Measurements from ENCODE around the gene BANK1. TPM values are rescaled to one million over a fixed set of nuclear protein-coding genes. Genes with fewer than 3 reads are reported as not detected.

The BANK1 gene
- total and polyA plus RNA-seq, 5 donors from 2014 or later, result 0.18 to 2.9 (median 0.98) TPM

DNA sequence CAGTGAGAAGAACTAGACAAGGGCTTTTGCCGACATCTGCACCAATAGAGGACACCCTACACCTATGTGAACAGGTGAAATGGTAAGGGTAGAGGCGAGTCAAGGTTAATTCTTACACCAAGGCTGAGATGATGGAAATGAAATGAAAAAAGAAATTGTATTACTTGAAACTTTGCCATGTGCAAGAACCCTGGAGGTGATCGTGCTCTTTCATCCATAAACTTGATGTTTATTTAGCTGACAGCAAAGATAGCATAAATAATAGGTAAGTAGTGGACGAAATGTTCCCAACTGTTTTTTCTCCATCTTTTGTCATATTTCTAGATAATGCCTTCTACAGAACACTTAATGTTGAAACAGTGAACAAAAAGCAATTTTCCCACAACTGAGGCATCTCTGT lies 162.5 kb downstream of the BANK1 start:
- ATAC-seq (ENCODE audit: low read depth in 2 of 2), result no peak
- Histone ChIP-seq H3K27me3 (ENCODE audit: control insufficient read depth, insufficient read depth, low read length) (peaks cover 2% of the 10 kb centered on the region), H3K4me1 (ENCODE audit: control insufficient read depth, insufficient read depth, low read length, poor library complexity, severe bottlenecking) (no peaks in the 10 kb centered on the region), H3K4me3 (ENCODE audit: low read depth, low read length) (no peak overlapping the region), H3K27ac (ENCODE audit: insufficient read depth, low read length, poor library complexity, severe bottlenecking) (no peak overlapping the region), H3K9me3 (ENCODE audit: control insufficient read depth in 2 of 2, low read length in 2 of 2) (no peaks in the 10 kb centered on the region), H3K36me3 (ENCODE audit: control insufficient read depth, insufficient read depth, low read length) (no peaks in the 10 kb centered on the region)
- H3K4me3 Mint-ChIP-seq, result no peak overlapping the region
- H3K9me3 Mint-ChIP-seq, result peaks cover 0 to 2% (median 0%) of the 10 kb centered on the region in 7 donors
- DNase-seq, result no peak
- H3K27me3 Mint-ChIP-seq, result no peaks in the 10 kb centered on the region
- no peaks in the 10 kb centered on the region for H3K36me3 Mint-ChIP-seq
- H3K27ac Mint-ChIP-seq, result no peak overlapping the region
- no peaks in the 10 kb centered on the region for H3K4me1 Mint-ChIP-seq

DNA sequence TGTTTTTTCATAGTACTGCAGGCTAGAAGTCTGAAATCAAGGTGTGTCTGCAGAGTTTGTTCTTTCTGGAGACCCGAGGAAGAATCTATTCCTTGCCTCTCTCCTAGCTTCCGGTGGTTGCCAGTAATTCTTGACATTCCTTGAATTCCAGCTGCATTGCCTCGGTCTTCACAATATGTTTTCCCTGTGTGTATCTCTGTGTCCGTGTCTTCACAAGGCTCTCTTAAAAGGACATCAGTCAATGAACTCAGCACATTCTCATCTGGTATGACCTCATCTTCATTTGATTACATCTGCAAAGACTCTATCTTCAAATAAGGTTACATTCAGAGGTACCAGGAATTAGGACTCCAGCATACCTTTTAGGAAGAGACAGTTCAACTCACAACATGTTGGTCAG lies 163.4 kb downstream of the BANK1 start:
- no peaks in the 10 kb centered on the region for H3K36me3 ChIP-seq (ENCODE audit: control insufficient read depth, insufficient read depth, low read length)
- Mint-ChIP-seq H3K27ac (no peak overlapping the region), H3K36me3 (no peaks in the 10 kb centered on the region), H3K4me1 (no peaks in the 10 kb centered on the region), H3K4me3 (no peak overlapping the region), H3K9me3 (peaks cover 0 to 2% (median 0%) of the 10 kb centered on the region in 7 donors), H3K27me3 (no peaks in the 10 kb centered on the region)
- H3K4me1 ChIP-seq (ENCODE audit: control insufficient read depth, insufficient read depth, low read length, poor library complexity, severe bottlenecking), result no peaks in the 10 kb centered on the region
- DNase-seq (no peak), ATAC-seq (ENCODE audit: low read depth in 2 of 2) (no peak)
- no peak overlapping the region for H3K4me3 ChIP-seq (ENCODE audit: low read depth, low read length)
- H3K27me3 ChIP-seq (ENCODE audit: control insufficient read depth, insufficient read depth, low read length), result peaks cover 2% of the 10 kb centered on the region
- H3K27ac ChIP-seq (ENCODE audit: insufficient read depth, low read length, poor library complexity, severe bottlenecking), result no peak overlapping the region
- no peaks in the 10 kb centered on the region for H3K9me3 ChIP-seq (ENCODE audit: control insufficient read depth in 2 of 2, low read length in 2 of 2)

DNA sequence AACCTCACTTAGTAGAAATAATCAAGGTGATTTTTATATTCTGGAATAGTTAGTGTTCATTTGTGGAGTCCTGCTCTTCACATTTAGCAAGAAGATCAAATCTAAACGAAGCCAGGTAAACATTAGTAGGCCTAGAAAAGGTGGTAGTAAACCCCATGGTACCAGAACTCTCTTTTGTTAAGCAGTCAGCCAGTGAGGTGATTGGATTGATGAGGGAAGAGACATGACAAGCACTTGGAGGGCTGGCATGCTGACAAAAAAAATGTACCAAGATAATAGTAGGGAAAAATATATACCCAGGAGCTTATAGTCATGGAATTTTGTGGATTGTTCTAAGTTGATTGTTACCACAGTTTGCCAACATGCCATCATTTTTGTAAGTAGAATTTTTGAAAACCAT lies 163.8 kb downstream of the BANK1 start:
- H3K4me1 Mint-ChIP-seq, result no peaks in the 10 kb centered on the region
- Histone ChIP-seq H3K27ac (ENCODE audit: insufficient read depth, low read length, poor library complexity, severe bottlenecking) (no peak overlapping the region), H3K27me3 (ENCODE audit: control insufficient read depth, insufficient read depth, low read length) (peaks cover 2% of the 10 kb centered on the region), H3K4me3 (ENCODE audit: low read depth, low read length) (no peak overlapping the region), H3K4me1 (ENCODE audit: control insufficient read depth, insufficient read depth, low read length, poor library complexity, severe bottlenecking) (no peaks in the 10 kb centered on the region), H3K36me3 (ENCODE audit: control insufficient read depth, insufficient read depth, low read length) (no peaks in the 10 kb centered on the region), H3K9me3 (ENCODE audit: control insufficient read depth in 2 of 2, low read length in 2 of 2) (no peaks in the 10 kb centered on the region)
- ATAC-seq (ENCODE audit: low read depth in 2 of 2) (no peak), DNase-seq (no peak)
- no peak overlapping the region for H3K4me3 Mint-ChIP-seq
- H3K36me3 Mint-ChIP-seq, result no peaks in the 10 kb centered on the region
- H3K9me3 Mint-ChIP-seq, result no peaks in the 10 kb centered on the region
- no peak overlapping the region for H3K27ac Mint-ChIP-seq
- H3K27me3 Mint-ChIP-seq, result no peaks in the 10 kb centered on the region

DNA sequence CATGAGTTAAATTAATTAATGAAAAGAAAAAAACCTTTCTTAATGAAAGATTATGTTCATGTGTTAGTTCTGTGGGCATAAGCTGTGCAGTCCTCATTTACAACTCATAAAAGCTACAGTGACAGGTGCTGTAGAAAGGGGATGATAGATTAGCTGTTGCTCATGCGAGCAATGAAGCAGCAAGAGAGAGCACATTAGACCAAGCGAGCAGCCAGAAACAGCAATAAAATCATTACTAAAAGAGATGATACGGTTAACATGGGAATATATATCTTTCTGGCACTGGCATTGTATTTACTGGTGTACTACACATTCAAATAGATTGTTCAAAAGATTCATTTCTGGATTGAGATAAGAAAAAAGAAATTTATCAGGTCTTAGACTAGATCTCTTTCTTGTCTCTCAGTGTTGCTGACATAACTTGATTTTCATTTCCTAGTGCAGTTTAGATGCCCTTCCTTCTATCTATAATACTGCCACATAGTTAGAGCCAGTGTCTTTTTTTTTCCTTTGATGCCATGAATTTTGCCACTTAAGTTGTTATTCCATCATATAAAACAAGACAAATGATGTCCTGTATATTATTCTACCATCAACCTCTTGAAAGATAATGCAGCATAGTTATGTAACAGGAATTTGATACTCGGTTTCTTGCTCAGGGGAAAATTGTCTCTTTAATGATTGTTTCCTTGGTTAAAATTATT lies 164.6 kb downstream of the BANK1 start:
- Histone ChIP-seq H3K27me3 (ENCODE audit: control insufficient read depth, insufficient read depth, low read length) (peaks cover 2% of the 10 kb centered on the region), H3K4me1 (ENCODE audit: control insufficient read depth, insufficient read depth, low read length, poor library complexity, severe bottlenecking) (no peaks in the 10 kb centered on the region), H3K36me3 (ENCODE audit: control insufficient read depth, insufficient read depth, low read length) (no peaks in the 10 kb centered on the region), H3K27ac (ENCODE audit: insufficient read depth, low read length, poor library complexity, severe bottlenecking) (no peak overlapping the region), H3K9me3 (ENCODE audit: control insufficient read depth in 2 of 2, low read length in 2 of 2) (no peaks in the 10 kb centered on the region), H3K4me3 (ENCODE audit: low read depth, low read length) (no peak overlapping the region)
- Mint-ChIP-seq H3K4me1 (no peaks in the 10 kb centered on the region), H3K9me3 (no peaks in the 10 kb centered on the region), H3K36me3 (no peaks in the 10 kb centered on the region), H3K27me3 (no peaks in the 10 kb centered on the region), H3K4me3 (no peak overlapping the region), H3K27ac (no peak overlapping the region)
- DNase-seq (no peak), ATAC-seq (ENCODE audit: low read depth in 2 of 2) (no peak)

DNA sequence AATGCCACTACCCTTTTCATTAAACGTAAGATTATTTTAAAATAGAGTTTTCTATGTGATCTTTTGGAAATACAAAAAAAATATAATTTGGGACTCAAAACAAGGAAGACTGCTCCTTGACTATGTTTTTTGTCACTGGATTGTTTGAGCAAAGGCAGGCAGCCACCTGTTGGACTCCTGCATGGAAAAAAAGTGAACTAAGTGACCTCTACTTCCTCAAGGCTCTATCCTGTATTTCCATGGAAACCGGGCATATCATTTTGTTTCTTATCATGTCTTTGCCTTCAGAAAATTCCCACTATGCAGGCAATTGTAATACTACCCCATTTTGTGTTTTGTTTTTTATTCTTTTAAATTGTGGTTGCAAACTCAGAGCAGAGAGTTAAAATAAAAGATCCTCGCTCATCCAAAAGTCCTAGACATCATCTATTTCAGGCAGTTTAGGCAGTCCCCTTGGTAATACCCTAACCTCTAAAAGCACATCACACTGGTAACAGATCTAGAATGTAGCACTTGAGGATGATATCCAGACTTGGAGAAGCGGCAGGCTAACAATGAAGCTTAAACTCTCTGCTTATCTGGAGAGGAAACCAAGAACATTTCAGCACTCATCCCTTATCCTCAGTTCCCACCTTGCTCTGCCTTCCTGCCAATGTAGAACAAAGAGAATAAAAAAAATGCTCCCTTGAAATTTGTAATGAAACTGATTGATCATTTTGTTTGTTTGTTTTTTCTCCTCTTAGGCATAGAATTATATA lies 165.7 kb downstream of the BANK1 start:
- no peak overlapping the region for H3K27ac ChIP-seq (ENCODE audit: insufficient read depth, low read length, poor library complexity, severe bottlenecking)
- no peaks in the 10 kb centered on the region for H3K9me3 ChIP-seq (ENCODE audit: control insufficient read depth in 2 of 2, low read length in 2 of 2)
- H3K4me1 Mint-ChIP-seq, result no peaks in the 10 kb centered on the region

DNA sequence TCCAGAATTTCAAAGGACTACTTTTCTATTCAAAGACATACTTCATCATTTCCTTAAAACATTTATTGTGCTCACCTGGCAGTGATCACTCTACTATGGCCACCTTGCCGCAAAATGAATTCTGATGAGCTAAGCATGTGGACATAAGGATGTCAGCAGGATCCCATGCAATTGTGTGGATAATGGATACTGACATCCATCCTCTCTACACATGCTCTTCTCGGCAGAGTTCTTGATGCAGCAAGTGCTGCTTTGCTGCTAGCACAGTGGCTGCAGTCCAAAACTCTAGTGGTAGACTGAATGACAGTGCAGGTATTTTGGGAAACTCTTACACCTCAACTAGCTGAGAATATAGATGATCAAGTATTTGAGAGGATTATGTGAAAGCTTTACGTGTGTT lies 168.0 kb downstream of the BANK1 start:
- H3K27ac Mint-ChIP-seq, result no peak overlapping the region
- ATAC-seq (ENCODE audit: low read depth in 2 of 2) (no peak), DNase-seq (no peak)
- no peak overlapping the region for H3K4me3 ChIP-seq (ENCODE audit: low read depth, low read length)
- no peaks in the 10 kb centered on the region for H3K4me1 ChIP-seq (ENCODE audit: control insufficient read depth, insufficient read depth, low read length, poor library complexity, severe bottlenecking)
- H3K36me3 ChIP-seq (ENCODE audit: control insufficient read depth, insufficient read depth, low read length), result no peaks in the 10 kb centered on the region
- H3K9me3 Mint-ChIP-seq, result no peaks in the 10 kb centered on the region
- no peaks in the 10 kb centered on the region for H3K36me3 Mint-ChIP-seq
- H3K27me3 Mint-ChIP-seq, result no peaks in the 10 kb centered on the region
- no peak overlapping the region for H3K27ac ChIP-seq (ENCODE audit: insufficient read depth, low read length, poor library complexity, severe bottlenecking)
- no peaks in the 10 kb centered on the region for H3K4me1 Mint-ChIP-seq
- no peaks in the 10 kb centered on the region for H3K27me3 ChIP-seq (ENCODE audit: control insufficient read depth, insufficient read depth, low read length)
- H3K9me3 ChIP-seq (ENCODE audit: control insufficient read depth in 2 of 2, low read length in 2 of 2), result no peaks in the 10 kb centered on the region
- no peak overlapping the region for H3K4me3 Mint-ChIP-seq

More for the DNA sequence above, 165.7 kb downstream of the BANK1 start:
- Histone ChIP-seq H3K36me3 (ENCODE audit: control insufficient read depth, insufficient read depth, low read length) (no peaks in the 10 kb centered on the region), H3K4me3 (ENCODE audit: low read depth, low read length) (no peak overlapping the region), H3K4me1 (ENCODE audit: control insufficient read depth, insufficient read depth, low read length, poor library complexity, severe bottlenecking) (no peaks in the 10 kb centered on the region), H3K27me3 (ENCODE audit: control insufficient read depth, insufficient read depth, low read length) (no peaks in the 10 kb centered on the region)
- no peak overlapping the region for H3K27ac Mint-ChIP-seq
- no peaks in the 10 kb centered on the region for H3K36me3 Mint-ChIP-seq
- H3K27me3 Mint-ChIP-seq, result no peaks in the 10 kb centered on the region
- ATAC-seq (ENCODE audit: low read depth in 2 of 2) (no peak), DNase-seq (no peak)
- H3K4me3 Mint-ChIP-seq, result no peak overlapping the region
- H3K9me3 Mint-ChIP-seq, result no peaks in the 10 kb centered on the region

DNA sequence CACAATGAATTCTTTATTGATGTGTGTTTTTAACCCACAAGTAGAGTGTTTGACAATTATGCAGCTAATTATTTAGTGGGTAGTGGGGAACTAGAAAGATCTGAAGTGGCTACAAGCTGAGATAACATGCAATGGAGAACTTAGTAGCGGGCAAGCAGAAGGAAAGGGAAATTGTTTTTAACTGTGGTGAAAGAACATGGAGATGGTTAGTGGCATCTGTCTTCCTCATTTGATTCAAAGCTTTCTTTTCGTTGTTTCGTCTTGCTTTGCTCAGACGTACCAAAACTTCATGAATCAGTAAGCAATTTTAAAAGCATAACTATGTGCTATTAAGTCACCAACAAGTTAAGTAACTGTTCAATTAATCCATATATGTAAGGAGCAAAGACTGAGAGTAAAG lies 169.9 kb downstream of the BANK1 start:
- H3K4me1 ChIP-seq (ENCODE audit: control insufficient read depth, insufficient read depth, low read length, poor library complexity, severe bottlenecking), result no peaks in the 10 kb centered on the region
- no peak overlapping the region for H3K27ac Mint-ChIP-seq
- DNase-seq (no peak), ATAC-seq (ENCODE audit: low read depth in 2 of 2) (no peak)
- H3K9me3 ChIP-seq (ENCODE audit: control insufficient read depth in 2 of 2, low read length in 2 of 2), result no peaks in the 10 kb centered on the region
- H3K4me3 ChIP-seq (ENCODE audit: low read depth, low read length), result no peak overlapping the region
- no peaks in the 10 kb centered on the region for H3K9me3 Mint-ChIP-seq
- H3K27me3 ChIP-seq (ENCODE audit: control insufficient read depth, insufficient read depth, low read length), result peaks cover 1% of the 10 kb centered on the region
- H3K27ac ChIP-seq (ENCODE audit: insufficient read depth, low read length, poor library complexity, severe bottlenecking), result no peak overlapping the region
- H3K36me3 ChIP-seq (ENCODE audit: control insufficient read depth, insufficient read depth, low read length), result no peaks in the 10 kb centered on the region
- H3K4me3 Mint-ChIP-seq, result no peak overlapping the region
- H3K4me1 Mint-ChIP-seq, result no peaks in the 10 kb centered on the region
- H3K27me3 Mint-ChIP-seq, result no peaks in the 10 kb centered on the region
- H3K36me3 Mint-ChIP-seq, result no peaks in the 10 kb centered on the region

DNA sequence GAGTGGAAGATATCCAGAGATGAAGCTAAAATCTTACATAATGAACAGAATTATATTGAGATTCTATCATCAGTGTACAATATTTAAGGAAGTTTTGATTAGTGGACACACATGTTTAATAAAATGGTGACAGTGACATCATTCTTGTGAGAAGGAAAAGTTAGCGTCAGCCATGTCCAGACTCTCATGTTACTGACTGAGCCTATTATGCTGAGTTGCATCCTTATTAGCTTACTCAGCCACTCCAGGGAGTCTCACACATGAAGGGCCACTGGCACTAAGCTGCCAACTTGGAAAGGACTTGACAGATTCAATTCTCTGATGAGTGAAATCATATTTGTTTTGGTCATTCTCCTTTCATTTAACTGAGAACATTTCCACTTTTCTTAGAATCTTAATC lies 170.6 kb downstream of the BANK1 start:
- ATAC-seq (ENCODE audit: low read depth in 2 of 2), result no peak
- H3K27me3 ChIP-seq (ENCODE audit: control insufficient read depth, insufficient read depth, low read length), result peaks cover 1% of the 10 kb centered on the region

More for the DNA sequence above, 170.6 kb downstream of the BANK1 start:
- H3K27ac Mint-ChIP-seq, result no peak overlapping the region
- H3K36me3 Mint-ChIP-seq, result no peaks in the 10 kb centered on the region
- no peaks in the 10 kb centered on the region for H3K9me3 ChIP-seq (ENCODE audit: control insufficient read depth in 2 of 2, low read length in 2 of 2)
- H3K27me3 Mint-ChIP-seq, result no peaks in the 10 kb centered on the region
- no peak overlapping the region for H3K4me3 ChIP-seq (ENCODE audit: low read depth, low read length)
- H3K4me3 Mint-ChIP-seq, result no peak overlapping the region
- H3K4me1 ChIP-seq (ENCODE audit: control insufficient read depth, insufficient read depth, low read length, poor library complexity, severe bottlenecking), result no peaks in the 10 kb centered on the region
- DNase-seq, result no peak
- no peak overlapping the region for H3K27ac ChIP-seq (ENCODE audit: insufficient read depth, low read length, poor library complexity, severe bottlenecking)
- H3K9me3 Mint-ChIP-seq, result no peaks in the 10 kb centered on the region
- H3K36me3 ChIP-seq (ENCODE audit: control insufficient read depth, insufficient read depth, low read length), result no peaks in the 10 kb centered on the region
- H3K4me1 Mint-ChIP-seq, result no peaks in the 10 kb centered on the region

Measured in CD4-positive, CD25-positive, alpha-beta regulatory T cell (primary cell).